GM18517 (cell line): ENCODE measurements around the gene DES.

Source experiments
- ATAC-seq: cut with Tn5 transposase; IDR thresholded peaks from one replicate; pipeline ENCODE4 v1.9.1; 2021; ENCODE audit warnings: mild to moderate bottlenecking, moderate library complexity; ENCODE audit not compliant: unreplicated experiment

The DES gene

GRCh38 chr2:219437690-219438206 lies 19.6 kb downstream of the DES start:
- no peak for ATAC-seq

DNA sequence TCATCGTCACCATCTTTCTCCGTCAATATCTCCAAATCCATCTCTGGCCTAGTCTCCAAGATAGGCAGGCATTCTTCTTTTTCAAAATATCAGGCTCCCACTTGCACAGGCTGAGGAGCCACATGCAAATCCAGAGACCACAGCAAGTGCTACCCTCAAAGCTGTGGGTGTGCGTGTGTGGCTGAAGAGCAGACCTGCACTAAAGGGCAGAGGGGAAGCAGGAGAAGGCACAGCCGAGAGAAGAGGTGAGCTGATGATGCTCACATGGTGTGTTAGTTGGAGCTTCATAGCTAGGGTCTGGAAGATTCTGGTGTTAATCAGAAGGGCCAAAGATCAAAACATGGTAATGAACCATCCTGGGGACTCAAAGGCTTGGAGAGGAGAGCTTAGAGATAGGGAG lies 20.3 kb downstream of the DES start:
- ATAC-seq = no peak

- ATAC-seq = no peak
Measured at GRCh38 chr2:219439506-219439905, 21.3 kb downstream of the DES start.

GRCh38 chr2:219440388-219441256 lies 22.4 kb downstream of the DES start:
- no peak for ATAC-seq

GRCh38 chr2:219441451-219442255 lies 23.5 kb downstream of the DES start:
- no peak for ATAC-seq

GRCh38 chr2:219442256-219443015 lies 24.3 kb downstream of the DES start:
- ATAC-seq = no peak

DNA sequence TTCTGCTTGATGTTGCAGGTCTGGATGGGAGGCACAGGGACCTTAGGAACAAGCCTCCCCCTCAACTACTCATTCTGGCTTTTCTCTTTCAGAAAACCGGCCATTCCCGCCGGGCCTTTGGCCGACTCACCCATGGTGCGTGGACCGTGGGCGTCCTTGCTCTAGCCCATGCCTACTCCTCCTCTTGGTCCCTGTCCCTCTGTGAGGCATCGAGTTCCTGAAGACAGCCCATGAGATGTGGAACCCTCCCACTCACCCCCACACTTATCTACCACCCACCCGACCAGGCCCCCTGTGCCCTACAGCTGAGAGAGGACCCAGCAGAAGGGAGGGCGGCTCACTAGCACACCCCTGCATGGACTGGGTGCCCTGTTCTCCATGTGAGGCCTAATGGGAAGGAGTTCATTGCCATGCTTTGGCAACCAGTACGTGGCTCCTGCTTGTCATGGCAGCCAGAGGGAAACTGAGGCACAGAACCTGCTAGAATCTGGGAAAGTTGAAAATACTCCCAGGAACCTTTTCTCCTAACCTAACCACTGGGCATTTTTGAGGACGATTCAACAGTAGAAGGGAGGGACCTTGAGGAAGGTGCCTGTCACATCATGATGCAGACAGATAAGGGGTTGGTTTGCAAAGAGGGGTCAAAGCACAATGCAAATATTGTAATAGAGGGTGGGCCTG lies 25.0 kb downstream of the DES start:
- no peak for ATAC-seq

GRCh38 chr2:219443697-219444023 lies 25.5 kb downstream of the DES start:
- ATAC-seq = no peak

- ATAC-seq = no peak
Measured at GRCh38 chr2:219444566-219445091, 26.5 kb downstream of the DES start.

- ATAC-seq = no peak
Measured at GRCh38 chr2:219445220-219445640, 27.1 kb downstream of the DES start.

GRCh38 chr2:219446101-219446504 lies 27.9 kb downstream of the DES start:
- ATAC-seq = no peak

GRCh38 chr2:219446689-219447088 lies 28.5 kb downstream of the DES start:
- ATAC-seq = no peak

DNA sequence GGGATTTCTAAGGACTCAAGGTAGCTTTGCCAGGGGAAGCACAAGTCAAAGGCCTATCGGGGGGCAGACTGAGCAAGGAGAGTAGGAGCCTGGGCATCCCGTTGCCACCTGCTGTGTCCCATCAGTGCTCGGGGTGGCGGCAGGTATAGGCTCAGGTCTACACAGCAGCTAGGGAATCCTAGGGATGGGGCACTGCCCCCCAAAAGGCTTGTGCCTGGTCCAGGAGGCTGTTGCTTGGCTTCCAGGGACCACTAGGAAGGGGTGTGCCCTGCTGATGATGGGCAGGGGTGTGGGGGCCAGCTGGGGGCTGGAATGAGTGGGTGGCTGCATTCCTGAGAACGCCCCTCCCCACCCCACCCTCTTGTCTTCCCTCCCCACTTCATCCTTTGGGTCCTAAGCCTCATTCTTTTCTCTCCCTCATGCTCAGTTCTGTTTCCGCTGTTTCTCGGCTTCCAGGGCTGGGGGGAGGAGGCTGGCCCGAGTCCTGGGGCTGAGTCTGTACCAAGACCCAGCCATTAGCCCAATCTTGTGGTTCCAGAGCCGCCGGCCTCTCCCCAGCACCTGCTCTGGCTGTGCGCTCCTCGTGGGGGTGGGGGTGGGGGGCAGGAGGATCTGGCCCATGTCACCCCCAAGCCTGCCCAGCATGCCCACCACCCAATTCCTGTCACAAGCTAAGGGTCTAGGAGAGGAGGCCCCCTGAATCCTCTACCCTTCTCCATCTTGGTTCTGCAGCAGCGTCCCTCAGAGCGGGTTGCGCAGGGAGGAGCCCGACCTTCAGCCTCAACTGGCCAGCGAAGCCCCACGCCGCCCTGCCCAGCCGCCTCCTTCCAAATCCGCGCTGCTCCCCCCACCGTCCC lies 29.3 kb downstream of the DES start:
- ATAC-seq = no peak

DNA sequence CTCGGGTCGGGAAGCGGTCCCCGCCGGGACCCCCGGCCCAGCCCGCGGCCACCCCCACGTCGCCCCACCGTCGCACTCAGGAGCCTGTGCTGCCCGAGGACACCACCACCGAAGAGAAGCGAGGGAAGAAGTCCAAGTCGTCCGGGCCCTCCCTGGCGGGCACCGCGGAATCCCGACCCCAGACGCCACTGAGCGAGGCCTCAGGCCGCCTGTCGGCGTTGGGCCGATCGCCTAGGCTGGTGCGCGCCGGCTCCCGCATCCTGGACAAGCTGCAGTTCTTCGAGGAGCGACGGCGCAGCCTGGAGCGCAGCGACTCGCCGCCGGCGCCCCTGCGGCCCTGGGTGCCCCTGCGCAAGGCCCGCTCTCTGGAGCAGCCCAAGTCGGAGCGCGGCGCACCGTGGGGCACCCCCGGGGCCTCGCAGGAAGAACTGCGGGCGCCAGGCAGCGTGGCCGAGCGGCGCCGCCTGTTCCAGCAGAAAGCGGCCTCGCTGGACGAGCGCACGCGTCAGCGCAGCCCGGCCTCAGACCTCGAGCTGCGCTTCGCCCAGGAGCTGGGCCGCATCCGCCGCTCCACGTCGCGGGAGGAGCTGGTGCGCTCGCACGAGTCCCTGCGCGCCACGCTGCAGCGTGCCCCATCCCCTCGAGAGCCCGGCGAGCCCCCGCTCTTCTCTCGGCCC lies 30.1 kb downstream of the DES start:
- ATAC-seq = no peak

GRCh38 chr2:219448776-219449341 lies 30.7 kb downstream of the DES start:
- no peak for ATAC-seq

DNA sequence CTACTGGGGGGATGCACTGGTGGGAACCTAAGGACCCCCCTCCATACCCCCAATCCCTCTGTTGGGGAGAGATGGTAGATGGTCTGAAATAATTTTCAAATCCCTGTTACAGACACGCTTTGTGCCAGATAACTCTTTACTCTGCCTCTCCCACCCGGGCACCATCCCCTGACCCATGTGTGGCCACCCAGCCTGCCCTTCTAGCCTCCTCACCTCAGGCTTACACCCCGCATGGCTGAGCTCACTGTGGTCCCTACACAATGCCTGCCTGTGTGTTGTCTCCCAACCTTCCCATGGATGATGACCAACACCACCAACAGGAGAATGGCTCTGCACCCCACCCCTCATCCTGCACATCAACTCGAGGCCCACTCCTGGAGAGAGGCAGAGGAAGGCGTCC lies 31.4 kb downstream of the DES start:
- ATAC-seq = no peak

GRCh38 chr2:219451661-219452360 lies 33.6 kb downstream of the DES start:
- no peak for ATAC-seq
